Right lobe of liver (tissue), 6 donors: ENCODE data around the gene KDELR3. TPM values are rescaled to one million over a fixed set of nuclear protein-coding genes. Genes with fewer than 3 reads are reported as not detected.

Experiments
- ATAC-seq, 4 donors: fragments of 200-7000 bp; cut with Tn5 transposase; one replicate each; pipeline ENCODE4 v1.9.1; 2020; ENCODE audit warnings: mild to moderate bottlenecking in 4 of 4, moderate library complexity in 4 of 4
- DNase-seq, 3 donors: peaks; one replicate each; pipeline ENCODE4 v3.0.0-alpha.2; 2020
- H3K27ac ChIP-seq, 3 donors: fragments of 200-600 bp; one replicate each; pipeline ENCODE4 v1.8.0; 2022
- H3K27me3 ChIP-seq, 2 donors: fragments of 200-600 bp; one replicate each; pipeline ENCODE4 v1.8.0; 2022
- H3K36me3 ChIP-seq, 4 donors: fragments of 200-600 bp; sonication (generic) in 1 of 4; one replicate each; pipeline versions ENCODE4 v1.5.1 to v1.8.0; 2017 to 2022; ENCODE audit warnings: control low read depth in 1 of 4
- H3K4me1 ChIP-seq, 4 donors: fragments of 200-600 bp; sonication (generic) in 1 of 4; one replicate each; pipeline versions ENCODE4 v1.5.1 to v1.8.0; 2017 to 2022; ENCODE audit warnings: control low read depth in 1 of 4
- H3K4me3 ChIP-seq, 3 donors: fragments of 200-600 bp; one replicate each; pipeline ENCODE4 v1.8.0; 2022
- H3K9me3 ChIP-seq, 4 donors: fragments of 200-600 bp; sonication (generic) in 1 of 4; one replicate each; pipeline versions ENCODE4 v1.5.1 to v1.8.0; 2017 to 2022; ENCODE audit warnings: control low read depth in 1 of 4
- CTCF ChIP-seq, 4 donors: fragments of 200-600 bp in 3 of 4; fragments of 450-650 bp in 1 of 4; IDR thresholded peaks; one replicate each; pipeline versions ENCODE4 v1.5.1 to v1.8.0; 2016 to 2022; ENCODE audit warnings: antibody characterized with exemption in 4 of 4, mild to moderate bottlenecking in 2 of 4
- POLR2A ChIP-seq: fragments of 450-650 bp; IDR thresholded peaks from one replicate; pipeline ENCODE4 v1.6.1; 2017; ENCODE audit warnings: antibody characterized with exemption, mild to moderate bottlenecking
- WGBS: methylation state at CpG from one replicate; pipeline ENCODE4 v1.1.6; 2018; ENCODE audit warnings: low coverage, low lambda C conversion rate; ENCODE audit not compliant: insufficient coverage; ENCODE audit errors: missing lambda C conversion rate; 5-methylcytosine and 5-hydroxymethylcytosine counted together
- intact Hi-C, 2 donors: fragments of 100-400 bp; cut with DNase I; formaldehyde crosslinking; loops; one replicate each; pipeline versions ENCODE4 v1.11.2 to v1.14.1; 2022
- total RNA-seq, 6 experiments: library from RNA; depleted of rRNA in 2 of 6; stranded (reverse); fragments of >200 nt in 2 of 6; fragmentation: NEBNext Ultra II Directional in 3 of 6; extraction: Animal tissue kit (Norgen Biotek cat#: 25700) in 3 of 6; gene quantifications; one replicate each; pipeline versions ENCODE4 v1.1.0 to v1.2.4, GENCODE V29; 2016 to 2023
- donor health status: DM: no; HTN: yes; CAD: no.
- donor health status: DM: no; HTN: no; CAD: no.
- donor health status: DM: no; HTN: no; CAD: no.
- donor health status: DM: no; HTN: yes; CAD: no.
- donor health status: DM: no; HTN: yes; CAD: no.

Gene KDELR3
- total RNA-seq, 6 experiments from 2014 or later: 2.4 to 53.8 (median 12.8) TPM

GRCh38 chr22:38429499-38430068 is 38.3 kb upstream of the KDELR3 start:
- no peak for DNase-seq
- Histone ChIP-seq H3K9me3 (no peaks in the 10 kb centered on the region), H3K4me3 (no peak overlapping the region), H3K27ac (no peak overlapping the region), H3K4me1 (peaks cover 0 to under 1% (median under 1%) of the 10 kb centered on the region in 4 donors), H3K27me3 (no peaks in the 10 kb centered on the region), H3K36me3 (no peaks in the 10 kb centered on the region)
- no peak for ATAC-seq
- no peak for TF ChIP-seq POLR2A
- TF ChIP-seq CTCF (IDR thresholded peaks at IDR 0.05): no peak
- 85% methylated on average over 9 of the region's 16 CpGs for WGBS
- intact Hi-C loops: no loop called here

GRCh38 chr22:38431266-38432010 is 36.5 kb upstream of the KDELR3 start:
- no peak overlapping the region for H3K27ac ChIP-seq
- no peak for DNase-seq
- intact Hi-C loops: no loop called here
- no CpG with 5 or more reads among the region's 12 CpGs for WGBS
- H3K9me3 ChIP-seq: no peaks in the 10 kb centered on the region
- H3K4me1 ChIP-seq: no peaks in the 10 kb centered on the region
- no peak for TF ChIP-seq POLR2A
- TF ChIP-seq CTCF (IDR thresholded peaks at IDR 0.05): no peak
- no peaks in the 10 kb centered on the region for H3K27me3 ChIP-seq
- ATAC-seq: no peak
- no peak overlapping the region for H3K4me3 ChIP-seq
- no peaks in the 10 kb centered on the region for H3K36me3 ChIP-seq

GRCh38 chr22:38432264-38432663 is 35.6 kb upstream of the KDELR3 start:
- ATAC-seq: no peak
- Histone ChIP-seq H3K4me3 (no peak overlapping the region), H3K36me3 (no peaks in the 10 kb centered on the region), H3K27me3 (no peaks in the 10 kb centered on the region), H3K9me3 (no peaks in the 10 kb centered on the region), H3K27ac (no peak overlapping the region), H3K4me1 (no peaks in the 10 kb centered on the region)
- 90% methylated on average over 1 of the region's 1 CpG for WGBS
- intact Hi-C loops: no loop called here
- TF ChIP-seq POLR2A (no peak), CTCF (IDR thresholded peaks at IDR 0.05) (no peak)
- no peak for DNase-seq

- ATAC-seq (no peak), DNase-seq (no peak)
- Histone ChIP-seq H3K4me1 (no peaks in the 10 kb centered on the region), H3K4me3 (no peak overlapping the region), H3K9me3 (no peaks in the 10 kb centered on the region), H3K27me3 (no peaks in the 10 kb centered on the region), H3K36me3 (no peaks in the 10 kb centered on the region), H3K27ac (no peak overlapping the region)
- TF ChIP-seq POLR2A: no peak
- TF ChIP-seq CTCF (IDR thresholded peaks at IDR 0.05): no peak
- whole genome bisulfite sequencing: no CpG with 5 or more reads among the region's 8 CpGs
- intact Hi-C loops: no loop called here
Observed at GRCh38 chr22:38433871-38434270, 34.0 kb upstream of the KDELR3 start.
